ENCODE data around the gene TRA2B.
A peak's percentile ranks its signal among the peaks of the same experiment; 100 is the strongest.

Gene TRA2B

GRCh38 chr3:185933374-185934173 lies 4.2 kb downstream of the TRA2B start:
- intact Hi-C loops (cut with DNase I) = no loop called here
- DNase-seq = no peak

- intact Hi-C loops (cut with DNase I) = no loop called here
- peak in 5 of 42 donors; percentile 19 to 61 (median 27) for DNase-seq
These were observed 5.8 kb downstream of the TRA2B start for GRCh38 chr3:185931777-185932612.

GRCh38 chr3:185930393-185931107 lies 7.3 kb downstream of the TRA2B start:
- intact Hi-C loops (cut with DNase I) = no loop called here
- no peak for DNase-seq

- intact Hi-C loops (cut with DNase I) = no loop called here
- DNase-seq = no peak
These were observed 8.3 kb downstream of the TRA2B start for GRCh38 chr3:185929192-185930151.

DNA sequence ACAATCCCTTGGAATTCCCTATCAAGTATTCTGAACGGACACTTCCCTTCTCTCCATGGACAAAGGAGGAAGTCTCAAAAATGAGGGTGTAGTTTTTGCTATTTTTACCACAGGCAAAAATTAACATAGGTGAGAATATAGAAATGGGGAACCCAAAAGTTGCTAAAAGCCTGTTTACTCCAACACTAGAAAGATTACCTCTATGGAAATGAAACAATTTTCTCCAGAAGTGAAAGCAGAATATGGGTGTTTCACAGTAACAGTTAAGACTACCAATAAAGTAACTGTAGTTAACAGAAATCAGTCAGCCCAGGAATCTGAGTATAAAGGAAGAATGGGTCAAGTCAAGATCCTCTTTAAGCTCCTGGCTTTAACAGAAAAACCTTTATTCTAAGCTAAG lies 9.3 kb downstream of the TRA2B start:
- no peak for DNase-seq
- intact Hi-C loops (cut with DNase I) = no loop called here

DNA sequence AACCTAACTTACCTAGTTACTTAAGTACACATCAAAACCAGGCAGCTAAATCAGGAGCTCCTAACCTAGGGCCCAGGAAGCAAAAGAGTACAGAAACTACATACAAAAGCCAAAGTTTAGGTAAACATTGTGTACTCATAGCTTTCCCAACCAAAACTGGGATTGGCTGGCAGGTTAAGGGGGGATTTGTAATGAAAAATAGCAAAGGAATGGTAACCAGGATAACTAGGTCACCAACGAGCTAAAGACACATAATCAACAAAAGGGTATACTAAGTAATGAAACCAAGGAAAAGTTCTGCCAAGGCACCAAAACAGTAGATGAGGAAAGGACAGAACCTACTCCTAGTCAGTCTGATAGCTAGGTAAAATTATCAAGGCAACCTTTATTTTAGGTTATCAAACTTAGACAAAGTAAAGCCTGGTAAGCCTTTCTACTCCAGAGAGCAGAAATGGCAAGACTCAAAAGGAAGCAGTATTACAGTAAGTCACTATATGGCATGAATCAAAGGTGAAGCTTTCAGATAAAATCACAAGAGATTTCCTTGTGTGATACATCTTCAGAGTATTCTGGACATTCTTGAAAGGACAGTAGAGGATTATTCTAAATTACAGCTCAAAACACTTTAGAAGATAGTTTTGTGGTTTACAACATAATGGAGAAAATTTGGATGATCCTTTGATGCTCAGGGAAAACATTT lies 10.2 kb downstream of the TRA2B start:
- intact Hi-C loops (cut with DNase I) = no loop called here

GRCh38 chr3:185926445-185926844 lies 11.4 kb downstream of the TRA2B start:
- no peak for DNase-seq
- intact Hi-C loops (cut with DNase I) = no loop called here

More for the DNA sequence above, 10.2 kb downstream of the TRA2B start:
- DNase-seq = no peak

- DNase-seq = no peak
- intact Hi-C loops (cut with DNase I) = no loop called here
These were observed 12.5 kb downstream of the TRA2B start for GRCh38 chr3:185925353-185925752.

- intact Hi-C loops (cut with DNase I) = no loop called here
- peak in 6 of 42 donors; percentile 21 to 49 (median 33) for DNase-seq
These were observed 13.4 kb downstream of the TRA2B start for GRCh38 chr3:185924375-185924774.

- intact Hi-C loops (cut with DNase I) = no loop called here
- no peak for DNase-seq
These were observed 17.6 kb downstream of the TRA2B start for GRCh38 chr3:185920184-185920583.

DNA sequence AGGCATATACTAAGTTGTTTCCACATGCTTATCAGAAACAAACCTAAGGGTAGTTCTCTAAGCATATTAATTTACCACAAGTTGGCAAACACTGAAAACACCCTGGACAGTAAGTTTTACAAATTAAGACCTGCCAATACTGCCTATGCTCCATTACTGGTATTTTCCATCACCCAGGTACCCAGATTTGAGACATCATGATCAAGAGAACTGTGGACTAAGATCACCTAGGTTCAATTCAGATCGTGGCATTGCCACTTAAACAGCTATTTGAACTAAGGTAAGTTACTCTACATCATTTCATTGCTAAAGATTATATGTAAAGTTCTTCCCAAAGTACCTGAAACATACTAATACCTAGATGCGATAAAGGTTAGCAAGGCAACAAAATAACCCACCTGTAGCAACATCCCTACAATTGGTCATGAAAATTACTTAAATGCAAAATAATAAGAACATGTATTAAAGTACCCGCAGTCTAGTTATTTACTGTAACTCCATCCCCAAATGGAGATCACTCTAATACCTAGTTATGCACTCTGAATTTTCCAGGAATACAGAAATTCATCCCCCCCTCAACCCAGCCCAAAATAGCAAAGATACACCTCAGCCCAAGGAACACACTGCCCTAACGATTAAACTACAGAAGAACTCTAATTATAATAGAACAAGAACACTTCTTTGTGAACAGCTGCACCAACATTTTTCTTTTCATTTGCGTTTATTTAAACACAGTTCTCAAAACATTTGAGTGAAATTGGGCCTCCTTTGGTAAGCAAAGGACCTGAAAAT lies 21.6 kb downstream of the TRA2B start:
- DNase-seq = no peak
- intact Hi-C loops (cut with DNase I) = no loop called here

DNA sequence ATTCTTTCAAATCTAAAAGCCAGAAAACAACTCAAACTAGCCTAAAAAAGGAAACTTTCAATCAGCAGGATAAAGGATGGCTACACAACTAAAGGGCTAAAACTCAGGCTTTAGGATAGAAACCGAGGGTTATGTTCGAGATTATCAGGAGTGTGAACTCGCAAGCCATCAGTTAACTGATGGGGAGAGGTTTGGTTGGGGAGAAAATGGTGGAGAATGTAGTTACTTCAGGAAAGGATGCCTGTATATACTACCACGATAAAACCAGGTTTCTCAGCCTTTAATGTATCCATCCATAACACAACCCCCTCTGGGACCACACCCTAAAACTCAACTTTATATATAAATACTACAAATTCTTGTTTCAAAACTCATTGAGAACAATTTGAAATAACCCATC lies 22.2 kb downstream of the TRA2B start:
- DNase-seq = no peak
- intact Hi-C loops (cut with DNase I) = no loop called here

GRCh38 chr3:185914911-185915629 lies 22.7 kb downstream of the TRA2B start:
- DNase-seq = no peak
- intact Hi-C loops (cut with DNase I) = no loop called here

DNA sequence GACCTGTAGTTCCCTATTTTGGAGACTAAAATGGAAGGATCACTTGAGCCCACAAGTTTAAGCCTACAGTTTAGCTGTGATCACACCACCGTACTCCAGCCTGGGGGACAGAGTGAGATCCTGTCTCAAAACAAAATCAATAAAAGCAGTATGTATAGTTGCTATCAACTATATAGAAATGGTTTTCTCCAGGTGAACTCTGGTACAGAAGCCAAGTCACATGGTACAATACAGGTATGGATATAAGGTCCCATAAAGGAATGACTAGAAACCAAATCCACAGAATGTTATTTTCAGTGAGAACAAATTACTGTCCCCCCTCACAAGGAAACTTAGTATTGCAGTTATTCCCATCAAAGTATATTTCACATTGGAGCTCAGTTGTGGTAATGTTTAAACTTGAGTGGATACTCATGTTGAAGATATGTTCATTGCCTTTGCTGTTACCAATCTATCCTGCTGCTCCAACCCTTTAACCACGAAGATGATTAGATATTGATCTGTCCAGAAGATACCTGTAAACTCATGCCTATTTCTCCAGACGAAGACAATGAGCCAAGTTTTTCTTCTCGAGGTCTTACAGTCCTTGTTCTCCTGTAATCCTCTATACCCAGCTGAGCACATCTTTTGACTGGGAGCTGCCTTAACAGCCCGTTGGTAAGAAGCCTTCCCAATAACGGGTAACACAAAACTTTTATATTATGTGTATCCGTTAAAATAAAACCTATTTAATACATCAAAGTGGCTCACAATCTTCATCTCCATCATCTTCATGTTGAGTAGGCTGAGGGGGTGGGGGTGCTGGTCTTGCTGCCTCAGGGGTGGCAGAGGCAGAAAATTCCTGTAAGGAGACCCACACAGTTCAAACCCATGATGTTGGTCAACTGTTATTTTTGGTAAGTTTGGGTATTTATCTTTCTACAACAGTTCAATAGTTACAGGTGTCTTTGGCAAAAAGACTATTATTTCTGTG lies 24.6 kb downstream of the TRA2B start:
- DNase-seq = no peak
- intact Hi-C loops (cut with DNase I) = no loop called here

GRCh38 chr3:185912512-185912911 lies 25.3 kb downstream of the TRA2B start:
- no peak for DNase-seq
- intact Hi-C loops (cut with DNase I) = no loop called here

All from head of caudate nucleus (tissue), 42 donors.